ENCODE data around the gene FBXW5. TPM values are rescaled to one million over a fixed set of nuclear protein-coding genes. Genes with fewer than 3 reads are reported as not detected.

FBXW5 gene
- total and polyA plus RNA-seq, 10 of the 15 experiments (the other 5 are each of a cell fraction or from before 2014, with no cell fraction given): 0.21 to 97.3 (median 44.5) TPM

GRCh38 chr9:136936645-136937170 is 7.8 kb downstream of the FBXW5 start:
- ChIA-PET CTCF (interaction anchor here (0.9 to 1.6 kb wide), 4 partner anchors 8 to 94 kb away, joined by 3 to 7 read pairs (median 4); partner anchors contain the start of genes AJM1 and C8G), SMC1A (ENCODE audit: uncharacterized antibody, unreplicated experiment) (no interaction called here), RAD21 (ENCODE audit: unreplicated experiment) (interaction anchor here (1.4 kb wide), 1 partner anchor 54 kb away, joined by 4 read pairs; no protein-coding TSS in a partner anchor), POLR2A (interaction anchor here (0.6 kb wide), 1 partner anchor 147 kb away, joined by 5 read pairs; no protein-coding TSS in a partner anchor)
- H3K9ac ChIP-seq (ENCODE audit: control insufficient read depth, insufficient read depth, low read length): no peak overlapping the region
- in situ Hi-C loops (cut with MboI) (no loop called here), intact Hi-C loops (cut with micrococcal nuclease; ENCODE audit: unreplicated experiment) (no loop called here)
- no peak for FAIRE-seq
- 69% methylated on average over 8 of the region's 8 CpGs for WGBS (ENCODE audit: insufficient coverage, insufficient replicate concordance, low lambda C conversion rate, missing lambda C conversion rate)
- H3K27me3 ChIP-seq (replicated peaks in 1 of 2; ENCODE audit: control insufficient read depth in 2 of 2, insufficient read depth in 2 of 2, low read length in 1 of 2): no peaks in the 10 kb centered on the region
- H3K79me2 ChIP-seq (ENCODE audit: control insufficient read depth, insufficient read depth, low read length): no peaks in the 10 kb centered on the region
- no peak overlapping the region for H3K27ac ChIP-seq (ENCODE audit: control insufficient read depth, insufficient read depth)
- no peak overlapping the region for H3K4me2 ChIP-seq (ENCODE audit: control insufficient read depth, insufficient read depth)
- peaks cover 8 to 19% of the 10 kb centered on the region in 2 experiments for H3K36me3 ChIP-seq (ENCODE audit: control insufficient read depth in 2 of 2, insufficient read depth in 2 of 2, low read length in 1 of 2)
- BruUV-seq (replicated peaks): no TSS peak
- no peaks in the 10 kb centered on the region; the same call in 2 of the 3 replicates for H3K9me3 ChIP-seq (replicated peaks; ENCODE audit: control insufficient read depth, insufficient read depth, low read length)
- no peak for TF ChIP-seq PML (IDR thresholded peaks at IDR 0.05; ENCODE audit: low read length)
- TF ChIP-seq LARP7 (IDR thresholded peaks at IDR 0.05): no peak
- TF ChIP-seq FOXK2 (IDR thresholded peaks at IDR 0.05): no peak
- no peak for TF ChIP-seq EED (IDR thresholded peaks at IDR 0.05; ENCODE audit: low read depth)
- no peak for TF ChIP-seq ZNF217 (IDR thresholded peaks at IDR 0.05)
- TF ChIP-seq YY1 (IDR thresholded peaks at IDR 0.05; ENCODE audit: low read depth, low read length): no peak
- TF ChIP-seq ELK1 (IDR thresholded peaks at IDR 0.05; ENCODE audit: low read depth, low read length): no peak
- no peak for TF ChIP-seq PRDM15 (CRISPR knock-in tag; IDR thresholded peaks at IDR 0.05)
- no peaks in the 10 kb centered on the region for H4K20me1 ChIP-seq (ENCODE audit: control insufficient read depth, insufficient read depth)
- H3K4me1 ChIP-seq (ENCODE audit: control insufficient read depth, insufficient read depth, low read length): no peaks in the 10 kb centered on the region
- H3K4me3 ChIP-seq: no peak overlapping the region
- no peak for ATAC-seq
- DNase-seq (ENCODE audit: low read depth, low spot score): no peak
- H2AFZ ChIP-seq (ENCODE audit: control insufficient read depth, low read depth, low read length): no peak overlapping the region
